A673 (cell line): ENCODE measurements around the gene COL5A1.

ENCODE experiments used
- CTCF ChIP-seq: fragments of 300-800, 200-600 bp; sonication (generic); conservative IDR thresholded peaks from 2 replicates; pipeline ENCODE4 v1.5.1; 2017; ENCODE audit warnings: low read depth, mild to moderate bottlenecking, antibody characterized with exemption, low read length, moderate library complexity, mixed read lengths
- EZH2 ChIP-seq: fragments of 200-600 bp; sonication (generic); IDR thresholded peaks from 2 replicates; pipeline ENCODE4 v1.6.1; 2017; ENCODE audit warnings: borderline replicate concordance, low read depth, mild to moderate bottlenecking, mixed read lengths, antibody characterized with exemption, low read length; ENCODE audit not compliant: poor library complexity, severe bottlenecking

DNA sequence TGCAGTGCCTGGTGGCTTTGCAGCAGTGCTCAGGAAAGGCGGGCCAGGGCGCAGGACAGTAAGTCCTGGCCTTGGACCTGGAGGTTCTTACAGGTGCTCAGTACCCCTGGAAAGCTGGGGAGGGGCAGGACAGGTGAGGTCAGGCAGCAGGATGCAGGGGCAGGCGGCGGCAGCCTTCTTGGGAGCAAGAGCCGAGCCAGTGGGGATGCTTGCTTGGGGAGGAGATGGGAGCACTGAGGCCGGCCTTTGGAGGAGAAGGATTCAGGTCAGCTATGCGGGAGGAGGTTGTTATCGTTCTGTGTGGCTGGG is 98.0 kb downstream of the COL5A1 start:
- no peak for TF ChIP-seq CTCF
- TF ChIP-seq EZH2, result no peak
